NCI-H446 treated with DMSO at 0.1 percent for 48 hours (cell line): ENCODE data around the gene EGFLAM.

Source experiments
- DNase-seq: peaks from one replicate; lab custom pipeline; 2025; lab: John Stamatoyannopoulos, UW

Gene EGFLAM

DNA sequence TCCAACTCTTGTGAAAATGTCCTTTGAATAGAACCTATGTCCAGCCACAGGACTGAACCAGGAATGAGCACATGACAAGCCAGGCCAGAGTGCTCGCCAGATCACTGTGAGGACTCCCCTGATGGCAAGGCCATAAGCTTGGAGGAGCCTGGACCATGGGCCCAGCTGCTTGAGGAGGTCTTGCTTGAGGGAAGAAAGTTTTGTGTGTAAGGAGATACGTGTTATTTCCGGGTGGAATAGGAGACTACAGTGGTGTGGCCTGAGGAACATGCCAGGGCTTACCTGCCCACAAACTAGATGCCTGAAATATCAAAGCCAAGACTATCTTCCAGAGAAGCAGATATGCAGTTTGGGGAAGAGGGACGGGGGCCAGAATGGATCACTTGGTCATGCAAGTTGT lies 213.3 kb downstream of the EGFLAM start:
- no peak for DNase-seq

DNA sequence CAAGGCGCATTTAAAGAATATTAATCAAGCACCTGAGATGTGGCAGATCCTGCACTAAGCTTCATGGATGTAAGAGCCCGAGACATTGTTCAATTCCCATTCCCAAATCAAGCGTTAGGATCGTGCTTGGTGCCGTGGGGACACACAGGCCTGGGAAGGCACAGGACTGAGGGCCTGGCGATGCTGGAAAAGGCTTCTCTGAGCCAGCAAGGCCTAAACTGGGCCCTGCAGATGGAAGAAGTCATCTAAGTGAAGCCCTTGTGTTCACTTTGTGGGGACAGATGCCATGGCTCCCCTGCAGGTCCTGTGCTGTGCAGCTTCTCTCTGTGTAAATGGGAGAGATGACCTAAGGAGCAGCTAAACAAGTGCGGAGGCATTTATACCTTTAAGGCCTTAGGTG lies 214.2 kb downstream of the EGFLAM start:
- DNase-seq = no peak

DNA sequence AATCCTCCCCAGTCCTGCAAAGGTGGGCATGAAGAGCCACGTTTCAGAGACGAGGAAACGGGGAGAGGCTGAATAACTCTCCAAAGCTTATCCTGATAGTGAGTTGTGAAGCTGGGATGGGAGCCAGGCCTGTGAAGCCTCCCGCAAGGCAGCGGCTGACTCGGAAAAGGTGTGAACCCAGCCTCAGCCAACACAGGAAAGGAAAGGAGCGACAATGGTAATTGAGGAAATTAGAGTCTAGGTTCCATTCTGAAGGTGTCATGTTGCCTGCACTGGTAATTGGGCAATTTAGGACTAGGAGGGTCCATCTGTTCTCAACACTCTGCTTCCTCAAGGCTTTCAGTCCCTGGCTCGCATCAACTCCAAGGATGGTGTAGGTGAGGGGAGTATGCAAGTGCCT lies 214.6 kb downstream of the EGFLAM start:
- no peak for DNase-seq

DNA sequence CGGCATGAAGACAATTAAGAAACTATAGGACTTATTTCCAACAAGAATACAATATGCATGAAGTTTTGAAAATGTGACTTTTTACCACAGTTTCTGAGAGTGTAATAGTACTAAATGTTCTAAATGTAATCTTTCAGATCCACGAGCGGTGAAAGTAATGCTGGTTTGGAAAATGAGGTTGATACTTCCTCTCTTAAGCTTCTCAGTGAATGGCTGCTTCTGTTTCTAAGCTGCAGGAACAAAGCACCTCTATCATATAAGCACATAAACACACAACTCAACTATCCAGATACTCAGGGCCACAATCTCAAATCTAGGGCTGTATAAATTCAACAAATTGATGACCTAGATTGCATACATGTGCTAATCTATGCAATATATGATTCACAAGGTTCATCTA lies 219.8 kb downstream of the EGFLAM start:
- DNase-seq = no peak

DNA sequence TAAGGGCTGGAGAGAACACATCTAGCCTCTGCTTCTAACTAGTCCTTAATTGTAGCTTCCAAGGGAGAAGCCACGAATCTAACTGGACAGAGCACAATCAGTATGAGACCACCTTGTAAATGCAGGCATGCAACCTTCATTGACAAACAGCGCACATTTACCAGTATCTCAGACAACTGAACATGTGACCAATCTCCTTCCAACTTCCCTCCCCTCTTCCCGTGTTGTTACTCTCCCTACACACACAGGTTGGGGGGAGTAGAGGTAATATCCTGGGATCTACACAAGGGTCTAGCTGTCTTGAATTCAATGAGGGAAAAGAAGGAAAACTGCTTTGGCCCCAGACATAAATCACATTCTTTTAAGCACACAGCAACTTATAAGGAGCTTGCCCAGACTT lies 220.5 kb downstream of the EGFLAM start:
- DNase-seq = no peak

DNA sequence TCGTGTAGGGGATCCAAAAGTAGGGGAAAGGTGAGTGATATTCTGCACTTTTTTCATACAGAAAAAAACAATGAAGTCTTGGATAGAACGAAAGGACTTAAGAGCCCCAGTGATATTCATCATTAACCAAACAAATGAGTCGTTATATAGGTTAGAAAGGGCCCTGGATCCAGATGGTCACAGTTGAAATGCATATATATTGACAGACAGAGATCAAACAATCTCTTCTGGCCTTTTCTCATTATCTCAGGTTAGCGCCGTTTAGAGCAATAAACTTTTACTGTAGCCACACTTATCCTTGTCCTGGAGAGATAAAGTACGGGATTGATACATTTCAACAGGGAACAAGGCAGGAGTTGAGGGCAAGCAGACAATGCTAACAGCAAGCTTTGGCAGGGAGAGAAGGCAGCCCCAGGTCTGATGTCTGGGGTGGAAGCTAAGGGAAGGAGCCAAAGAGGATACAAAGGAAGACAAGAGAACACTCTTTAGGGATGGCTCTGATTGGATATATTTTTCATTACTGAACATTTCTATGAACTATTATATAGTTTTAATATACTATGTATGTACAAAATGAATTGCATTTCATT lies 221.1 kb downstream of the EGFLAM start:
- no peak for DNase-seq

DNA sequence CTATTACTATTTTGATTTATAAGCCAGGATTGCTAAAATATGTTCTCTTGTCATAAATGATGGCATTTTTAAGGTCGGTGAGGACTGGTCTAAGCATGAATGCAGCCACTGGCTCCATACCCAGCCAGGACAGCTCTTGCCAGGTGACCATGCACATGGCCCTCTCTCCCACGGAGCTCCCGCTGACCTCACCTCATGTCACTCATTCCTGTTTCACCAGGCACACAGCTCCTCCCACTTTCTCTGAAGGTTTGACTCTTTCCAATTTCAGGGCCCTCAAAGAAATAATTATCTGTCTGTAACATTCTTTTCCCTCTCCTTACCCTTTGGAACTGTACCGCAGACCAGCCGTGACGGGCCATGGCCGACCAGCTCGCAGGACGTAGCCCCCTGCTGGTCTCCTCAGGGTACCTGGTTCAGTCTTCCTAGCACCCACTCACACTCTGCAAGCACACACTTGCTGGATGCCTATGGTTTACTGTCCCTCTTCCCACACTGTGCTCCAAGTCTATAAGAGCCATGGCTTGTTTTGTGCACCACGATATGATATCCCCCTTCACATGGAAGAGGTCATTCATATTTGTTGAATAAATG lies 225.5 kb downstream of the EGFLAM start:
- DNase-seq = no peak

DNA sequence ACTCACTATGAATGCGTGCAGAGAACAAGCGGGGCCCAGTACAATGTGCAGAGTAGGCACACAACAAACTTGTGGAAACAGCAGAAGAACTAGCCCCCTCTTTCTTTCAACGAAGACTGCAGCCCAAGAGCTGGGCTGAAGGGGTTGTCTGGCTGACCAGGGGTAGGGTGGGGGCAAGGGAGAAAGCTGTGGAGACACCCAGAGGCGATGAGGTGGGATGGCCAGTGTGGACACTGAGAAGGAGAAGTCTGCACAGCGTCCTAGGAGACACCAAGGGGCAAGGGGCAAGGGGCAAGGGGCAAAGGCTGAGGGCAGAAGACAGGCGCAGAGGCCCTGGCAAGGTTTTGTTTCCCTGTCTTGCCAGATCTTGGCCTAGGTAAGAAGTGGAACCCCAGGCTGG lies 235.8 kb downstream of the EGFLAM start:
- DNase-seq = no peak

DNA sequence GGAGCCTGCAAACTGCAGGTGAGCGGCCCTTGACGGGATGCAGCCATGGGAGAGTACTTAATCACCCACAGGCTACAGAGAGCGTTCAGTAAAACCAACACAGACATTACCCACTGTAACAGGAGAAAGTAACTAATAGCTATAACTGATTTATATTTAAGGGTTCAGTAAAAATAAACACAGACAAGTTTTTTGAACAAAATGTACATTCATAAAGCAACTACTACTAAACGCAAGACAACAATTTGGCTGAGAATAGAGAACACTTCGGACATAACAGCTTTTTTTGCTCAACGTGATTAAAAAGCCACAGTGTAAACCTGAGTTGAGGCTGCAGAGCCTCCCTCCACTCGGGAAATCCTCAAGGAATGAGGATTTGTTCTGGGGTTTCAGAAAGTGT lies 236.4 kb downstream of the EGFLAM start:
- no peak for DNase-seq

DNA sequence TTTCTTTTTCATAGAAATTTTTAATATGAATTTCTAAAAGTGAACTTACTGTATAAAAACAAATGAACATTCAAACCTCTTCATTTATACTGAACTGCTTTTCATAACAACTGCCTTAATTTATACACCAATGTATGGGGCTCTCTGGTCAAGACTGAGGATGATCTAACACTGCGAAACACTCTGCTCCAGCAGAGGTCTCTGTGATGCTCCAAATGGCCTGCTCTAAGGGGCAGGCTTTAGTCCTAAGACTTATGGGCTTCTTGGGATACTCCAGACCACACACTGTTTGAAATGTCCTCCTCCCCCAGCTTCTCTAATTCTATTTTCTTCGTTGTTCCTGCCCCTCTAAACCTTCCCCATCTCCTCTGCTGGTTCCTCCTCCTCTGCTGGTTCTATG lies 239.6 kb downstream of the EGFLAM start:
- DNase-seq = no peak

DNA sequence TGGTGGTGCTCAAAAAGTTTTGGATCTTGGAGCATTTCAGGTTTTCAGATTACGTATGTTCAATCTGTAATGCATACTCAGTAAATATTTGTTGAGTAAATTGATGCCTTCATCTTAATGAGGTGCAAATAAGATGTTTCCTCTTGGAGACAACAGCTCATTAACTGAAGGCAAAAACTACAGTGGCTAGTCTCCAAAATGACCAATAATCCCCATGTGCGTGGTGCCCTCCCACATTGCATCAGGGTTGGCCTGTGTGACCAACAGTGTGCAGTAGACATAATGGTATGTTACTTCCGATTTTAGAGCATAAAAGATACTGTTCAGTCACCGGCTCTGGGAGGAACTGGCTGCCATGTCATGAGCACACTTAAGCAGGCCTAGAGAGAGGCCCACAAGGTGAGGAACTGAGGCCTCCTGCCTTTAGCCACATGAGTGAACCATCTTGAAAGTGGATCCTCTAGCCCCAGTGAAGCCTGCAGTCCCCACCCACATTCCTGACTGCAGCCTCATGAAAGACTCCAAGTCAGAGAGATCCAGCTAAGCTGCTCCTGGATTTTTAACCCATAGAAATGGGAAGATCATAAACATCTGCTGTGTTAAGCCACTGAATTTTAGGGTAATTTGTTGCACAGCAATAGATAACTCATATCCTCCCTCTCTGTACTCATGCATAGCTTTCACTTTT lies 242.4 kb downstream of the EGFLAM start:
- DNase-seq = no peak

DNA sequence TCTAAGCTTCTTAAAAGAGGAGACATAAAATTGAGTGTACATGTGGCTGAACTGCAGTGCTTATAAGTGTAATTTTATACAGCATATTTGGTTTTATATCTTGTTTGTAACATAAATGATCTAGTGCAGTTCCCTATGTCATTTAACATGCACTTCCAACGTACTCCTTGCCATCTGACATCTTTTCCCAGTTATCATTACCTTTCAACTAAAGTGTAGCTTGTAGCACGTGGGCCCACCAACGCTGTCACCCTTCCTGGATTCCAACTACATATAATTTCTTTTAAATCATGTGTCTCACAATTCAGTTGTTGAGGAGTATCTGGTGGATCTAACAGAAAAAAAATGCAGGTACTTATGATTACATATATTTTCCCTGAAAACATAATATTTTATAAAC lies 247.9 kb downstream of the EGFLAM start:
- no peak for DNase-seq

DNA sequence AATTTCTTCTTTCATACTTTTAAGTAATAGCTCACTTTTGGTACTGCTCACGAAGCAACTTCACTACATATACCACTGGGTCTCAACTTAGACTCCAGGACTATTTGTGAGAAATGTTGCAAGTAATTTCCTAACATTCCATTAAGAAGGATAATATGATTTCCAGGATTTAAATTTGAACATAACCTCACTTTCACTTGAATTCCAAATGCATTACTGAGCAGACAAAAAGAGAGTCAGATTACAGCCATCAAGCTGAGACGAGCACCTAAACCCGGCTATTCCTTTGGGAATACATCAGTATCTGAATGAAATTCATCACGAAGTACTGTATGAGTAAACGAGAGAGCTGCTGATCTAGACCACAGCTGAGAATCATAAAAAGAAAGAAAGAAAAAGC lies 250.8 kb downstream of the EGFLAM start:
- DNase-seq = no peak
